ENCODE results near the gene HDAC5.
"Not testable (repeated sequence)": the region's sequence is repeated elsewhere in the genome, so short reads cannot be mapped to it uniquely, and the experiment has no call there.

Gene HDAC5

GRCh38 chr17:44123356-44124117 is at the start of gene HDAC5:
HDAC5 (minus strand) TSS chr17:44123641; CDS start chr17:44117515, 6,126 bp downstream.
- DNase-seq (ENCODE audit: low read depth): peak; percentile 67

- DNase-seq (ENCODE audit: low read depth): no peak
Measured at GRCh38 chr17:44171931-44172455, 48.6 kb upstream of the HDAC5 start.

GRCh38 chr17:44170499-44171201 is 47.2 kb upstream of the HDAC5 start, which contains the start of gene ASB16:
ASB16 (plus strand) TSS chr17:44170704; CDS start chr17:44170790, 86 bp downstream.
- DNase-seq (ENCODE audit: low read depth): no peak

- DNase-seq (ENCODE audit: low read depth): no peak
Measured at GRCh38 chr17:44170135-44170498, 46.7 kb upstream of the HDAC5 start.

- DNase-seq (ENCODE audit: low read depth): no peak
Measured at GRCh38 chr17:44167181-44167861, 43.9 kb upstream of the HDAC5 start.

GRCh38 chr17:44164476-44164875 is 41.0 kb upstream of the HDAC5 start:
- no peak for DNase-seq (ENCODE audit: low read depth)

- DNase-seq (ENCODE audit: low read depth): no peak
Measured at GRCh38 chr17:44159519-44160210, 36.2 kb upstream of the HDAC5 start.

- no peak for DNase-seq (ENCODE audit: low read depth)
Measured at GRCh38 chr17:44155488-44155887, 32.0 kb upstream of the HDAC5 start.

- no peak for DNase-seq (ENCODE audit: low read depth)
Measured at GRCh38 chr17:44152875-44153274, 29.4 kb upstream of the HDAC5 start.

GRCh38 chr17:44149750-44150329 is 26.4 kb upstream of the HDAC5 start:
- DNase-seq (ENCODE audit: low read depth): no peak

- DNase-seq (ENCODE audit: low read depth): not testable (repeated sequence)
Measured at GRCh38 chr17:44149066-44149465, 25.6 kb upstream of the HDAC5 start.

- DNase-seq (ENCODE audit: low read depth): no peak
Measured at GRCh38 chr17:44147812-44148211, 24.4 kb upstream of the HDAC5 start.

- no peak for DNase-seq (ENCODE audit: low read depth)
Measured at GRCh38 chr17:44146375-44147346, 23.2 kb upstream of the HDAC5 start.

GRCh38 chr17:44144966-44145739 is 21.7 kb upstream of the HDAC5 start:
- DNase-seq (ENCODE audit: low read depth): no peak

- DNase-seq (ENCODE audit: low read depth): not testable (repeated sequence)
Measured at GRCh38 chr17:44143921-44144320, 20.5 kb upstream of the HDAC5 start.

GRCh38 chr17:44137891-44138709 is 14.7 kb upstream of the HDAC5 start:
- DNase-seq (ENCODE audit: low read depth): peak; percentile 98

GRCh38 chr17:44134752-44135568 is 11.5 kb upstream of the HDAC5 start:
- no peak for DNase-seq (ENCODE audit: low read depth)
